ENCODE measurements around the gene SEPTIN5. TPM values are rescaled to one million over a fixed set of nuclear protein-coding genes. Genes with fewer than 3 reads are reported as not detected.

The SEPTIN5 gene
- total RNA-seq, 1 donor from 2014 or later, result 5.0 TPM

DNA sequence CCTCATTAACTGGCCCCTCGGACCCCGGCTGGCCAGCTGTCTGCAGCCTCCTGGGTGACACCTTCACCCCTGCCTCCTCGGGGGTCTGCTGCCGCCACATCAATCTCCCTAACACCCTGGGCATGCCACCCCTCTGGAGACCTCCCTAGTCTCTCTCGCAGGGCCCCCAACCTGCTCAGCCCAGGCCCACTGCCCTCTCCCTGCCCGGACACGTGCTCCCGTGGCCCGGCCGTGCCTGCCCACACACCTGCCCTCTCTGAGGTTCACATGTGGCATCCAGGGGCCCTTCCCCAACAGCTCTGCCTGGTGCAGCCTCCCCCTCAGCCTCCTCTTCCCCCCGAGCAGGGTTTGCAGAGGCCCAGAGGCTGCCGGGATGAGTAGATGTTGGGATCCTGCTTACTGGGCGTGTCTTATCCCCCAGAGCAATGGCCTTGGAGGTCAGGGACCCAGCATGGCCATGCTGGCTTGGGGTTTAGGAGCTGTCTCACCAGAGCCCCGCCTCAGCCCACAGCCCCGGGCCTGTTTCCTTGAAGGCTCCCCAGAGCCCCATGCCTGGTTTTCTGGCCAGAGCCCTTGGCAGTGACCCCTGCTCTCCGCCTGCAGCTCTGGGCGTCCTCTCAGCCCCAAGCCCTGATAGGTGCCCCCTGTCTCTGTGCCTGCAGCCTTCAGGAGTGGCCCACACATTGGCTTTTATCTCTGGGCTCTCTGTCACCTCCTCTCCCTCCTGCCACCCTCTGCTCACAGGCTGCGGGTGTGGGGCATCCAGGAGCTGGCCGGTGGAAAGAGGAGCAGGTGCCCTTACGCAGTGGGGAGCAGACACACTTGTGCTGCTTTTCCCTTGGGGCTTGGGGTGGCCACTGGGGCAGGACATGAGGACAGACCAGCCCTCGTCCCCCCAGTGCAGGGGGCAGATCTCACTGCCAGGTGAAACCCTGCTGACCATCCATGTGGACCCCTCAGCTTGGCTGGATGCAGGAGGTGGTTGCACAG lies 25.7 kb upstream of the SEPTIN5 start:
- Histone ChIP-seq H2AFZ (replicated peaks) (no peak overlapping the region), H3K27ac (no peak overlapping the region), H3K4me3 (no peak overlapping the region), H3K79me2 (ENCODE audit: low read depth) (no peaks in the 10 kb centered on the region), H3F3A (ENCODE audit: low read depth) (peaks cover 14% of the 10 kb centered on the region), H3K9me3 (ENCODE audit: low read depth) (no peaks in the 10 kb centered on the region), H3K4me1 (peaks cover 22% of the 10 kb centered on the region), H3K27me3 (no peaks in the 10 kb centered on the region), H4K20me1 (ENCODE audit: low read depth) (no peaks in the 10 kb centered on the region), H3K9ac (no peak overlapping the region), H3K4me2 (no peak overlapping the region), H3K36me3 (no peaks in the 10 kb centered on the region)
- Mint-ChIP-seq H3K4me1 (peaks cover 10% of the 10 kb centered on the region), H3K4me3 (no peak overlapping the region), H3K9me3 (peaks cover 2% of the 10 kb centered on the region), H3K27ac (no peak overlapping the region), H3K27me3 (ENCODE audit: insufficient read depth, low read depth) (peaks cover 2% of the 10 kb centered on the region), H3K36me3 (no peaks in the 10 kb centered on the region)
- no peak for DNase-seq (ENCODE audit: low spot score)
- TF ChIP-seq, protein P1, sequence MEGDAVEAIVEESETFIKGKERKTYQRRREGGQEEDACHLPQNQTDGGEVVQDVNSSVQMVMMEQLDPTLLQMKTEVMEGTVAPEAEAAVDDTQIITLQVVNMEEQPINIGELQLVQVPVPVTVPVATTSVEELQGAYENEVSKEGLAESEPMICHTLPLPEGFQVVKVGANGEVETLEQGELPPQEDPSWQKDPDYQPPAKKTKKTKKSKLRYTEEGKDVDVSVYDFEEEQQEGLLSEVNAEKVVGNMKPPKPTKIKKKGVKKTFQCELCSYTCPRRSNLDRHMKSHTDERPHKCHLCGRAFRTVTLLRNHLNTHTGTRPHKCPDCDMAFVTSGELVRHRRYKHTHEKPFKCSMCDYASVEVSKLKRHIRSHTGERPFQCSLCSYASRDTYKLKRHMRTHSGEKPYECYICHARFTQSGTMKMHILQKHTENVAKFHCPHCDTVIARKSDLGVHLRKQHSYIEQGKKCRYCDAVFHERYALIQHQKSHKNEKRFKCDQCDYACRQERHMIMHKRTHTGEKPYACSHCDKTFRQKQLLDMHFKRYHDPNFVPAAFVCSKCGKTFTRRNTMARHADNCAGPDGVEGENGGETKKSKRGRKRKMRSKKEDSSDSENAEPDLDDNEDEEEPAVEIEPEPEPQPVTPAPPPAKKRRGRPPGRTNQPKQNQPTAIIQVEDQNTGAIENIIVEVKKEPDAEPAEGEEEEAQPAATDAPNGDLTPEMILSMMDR (IDR thresholded peaks at IDR 0.05), result no peak
- TF ChIP-seq EZH2 (IDR thresholded peaks at IDR 0.05), result no peak
- TF ChIP-seq EZH2phosphoT487 (IDR thresholded peaks at IDR 0.05), result no peak

DNA sequence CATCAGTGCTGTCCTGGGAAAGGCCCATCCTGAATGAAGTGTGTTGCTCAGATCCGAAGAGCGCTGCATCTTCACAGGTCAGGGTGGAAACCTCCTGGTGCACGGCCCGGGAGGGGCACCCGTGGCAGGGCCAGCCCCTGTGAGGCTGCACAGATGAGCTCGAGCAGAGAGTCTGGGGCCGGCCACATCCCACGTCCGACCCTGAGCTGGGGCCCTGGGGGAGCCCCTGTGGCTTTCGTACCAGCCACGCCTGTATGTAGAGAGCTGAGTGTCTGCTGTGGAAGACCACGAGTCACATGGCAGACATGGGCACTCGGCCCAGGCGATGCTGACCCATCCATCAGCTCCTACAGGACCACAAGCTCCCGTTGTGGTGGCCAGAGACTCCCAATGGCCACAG lies 24.9 kb upstream of the SEPTIN5 start:
- no peak overlapping the region for H3K9ac ChIP-seq
- no peak for DNase-seq (ENCODE audit: low spot score)
- H3K9me3 Mint-ChIP-seq, result peaks cover 2% of the 10 kb centered on the region
- no peak overlapping the region for H3K4me3 ChIP-seq
- peaks cover 14% of the 10 kb centered on the region for H3F3A ChIP-seq (ENCODE audit: low read depth)
- peaks cover 22% of the 10 kb centered on the region for H3K4me1 ChIP-seq
- H3K27ac ChIP-seq, result no peak overlapping the region
- H3K36me3 Mint-ChIP-seq, result no peaks in the 10 kb centered on the region
- H4K20me1 ChIP-seq (ENCODE audit: low read depth), result no peaks in the 10 kb centered on the region
- H3K36me3 ChIP-seq, result no peaks in the 10 kb centered on the region
- H3K4me1 Mint-ChIP-seq, result peaks cover 10% of the 10 kb centered on the region
- peaks cover 2% of the 10 kb centered on the region for H3K27me3 Mint-ChIP-seq (ENCODE audit: insufficient read depth, low read depth)
- no peak overlapping the region for H3K4me3 Mint-ChIP-seq
- H3K9me3 ChIP-seq (ENCODE audit: low read depth), result no peaks in the 10 kb centered on the region
- H3K4me2 ChIP-seq, result no peak overlapping the region
- H3K27me3 ChIP-seq, result no peaks in the 10 kb centered on the region
- no peak for TF ChIP-seq EZH2 (IDR thresholded peaks at IDR 0.05)
- TF ChIP-seq, protein P1 (IDR thresholded peaks at IDR 0.05), result no peak
- no peaks in the 10 kb centered on the region for H3K79me2 ChIP-seq (ENCODE audit: low read depth)
- no peak overlapping the region for H3K27ac Mint-ChIP-seq
- no peak overlapping the region for H2AFZ ChIP-seq (replicated peaks)

DNA sequence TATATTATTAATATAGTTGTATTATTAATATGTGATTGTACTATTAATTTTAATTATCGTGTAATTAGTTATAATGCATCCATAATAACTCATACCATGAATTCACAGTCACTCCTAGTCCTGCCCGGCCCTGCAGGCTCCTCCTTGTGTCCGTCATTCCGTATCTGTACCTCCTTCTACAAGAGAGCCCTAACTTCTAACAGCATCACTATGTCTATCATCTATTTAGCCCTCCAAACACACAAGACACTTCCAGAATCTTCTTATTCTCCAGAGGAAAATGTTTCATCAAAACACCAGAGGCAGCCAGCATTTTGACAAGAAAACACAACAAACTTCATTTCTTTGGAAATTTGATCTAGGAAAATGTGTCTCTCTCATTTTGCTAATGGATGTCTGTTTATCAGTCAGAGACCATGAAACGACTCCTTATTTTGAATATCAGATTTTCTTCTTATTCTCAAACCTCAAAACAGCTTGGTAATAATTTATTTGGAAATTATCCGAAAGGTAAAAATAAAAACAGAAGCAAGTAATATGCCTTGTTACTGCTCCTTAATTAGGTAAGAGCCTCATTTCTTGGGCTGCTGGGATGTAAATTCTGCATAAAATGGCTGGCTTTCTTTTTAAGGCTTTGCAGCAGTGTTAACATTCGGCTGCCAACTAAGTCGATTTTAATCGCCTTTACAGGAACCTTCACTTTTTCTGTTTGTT lies 23.1 kb upstream of the SEPTIN5 start:
- Histone ChIP-seq H3K27ac (no peak overlapping the region), H3K27me3 (no peaks in the 10 kb centered on the region), H3K9me3 (ENCODE audit: low read depth) (no peaks in the 10 kb centered on the region), H3K4me3 (peak overlapping the region; percentile 6), H3K9ac (no peak overlapping the region), H2AFZ (replicated peaks) (peak overlapping the region; percentile 84), H3K36me3 (no peaks in the 10 kb centered on the region), H3K4me2 (peak overlapping the region; percentile 58), H3K4me1 (peaks cover 22% of the 10 kb centered on the region), H3K79me2 (ENCODE audit: low read depth) (no peaks in the 10 kb centered on the region), H4K20me1 (ENCODE audit: low read depth) (no peaks in the 10 kb centered on the region), H3F3A (ENCODE audit: low read depth) (peaks cover 14% of the 10 kb centered on the region)
- no peaks in the 10 kb centered on the region for H3K36me3 Mint-ChIP-seq
- no peak overlapping the region for H3K27ac Mint-ChIP-seq
- H3K4me3 Mint-ChIP-seq, result no peak overlapping the region
- DNase-seq (ENCODE audit: low spot score), result no peak
- TF ChIP-seq EZH2 (IDR thresholded peaks at IDR 0.05), result no peak
- TF ChIP-seq, protein P1 (IDR thresholded peaks at IDR 0.05), result no peak
- TF ChIP-seq EZH2phosphoT487 (IDR thresholded peaks at IDR 0.05), result no peak
- peaks cover 10% of the 10 kb centered on the region for H3K4me1 Mint-ChIP-seq
- peaks cover 2% of the 10 kb centered on the region for H3K9me3 Mint-ChIP-seq
- peaks cover 5% of the 10 kb centered on the region for H3K27me3 Mint-ChIP-seq (ENCODE audit: insufficient read depth, low read depth)
